Kidney epithelial cell (primary cell): ENCODE results near the gene PDE4B. TPM values are rescaled to one million over a fixed set of nuclear protein-coding genes. Genes with fewer than 3 reads are reported as not detected.

ENCODE experiments used
- DNase-seq: peaks from one replicate; pipeline ENCODE4 v3.0.0-alpha.2; 2010; ENCODE audit warnings: low read depth
- H3K27me3 ChIP-seq: 2 replicates; pipeline ENCODE4 v1.6.0; 2011; ENCODE audit warnings: low read length; ENCODE audit not compliant: control insufficient read depth, insufficient read depth
- H3K36me3 ChIP-seq: 2 replicates; pipeline ENCODE4 v1.5.1; 2011; ENCODE audit warnings: low read length; ENCODE audit not compliant: control insufficient read depth, insufficient read depth
- H3K4me3 ChIP-seq: 2 replicates; pipeline ENCODE4 v1.5.1; 2011; ENCODE audit warnings: low read depth, mild to moderate bottlenecking, control low read depth, low read length
- total RNA-seq: library from RNA; depleted of rRNA; stranded (reverse); fragments of >200 nt; gene quantifications from 2 replicates; pipeline ENCODE4 v1.2.3, GENCODE V29; 2015
- TF ChIP-seq, protein P1 (sequence below): IDR thresholded peaks from 2 replicates; pipeline ENCODE4 v1.5.1; 2011; ENCODE audit warnings: mild to moderate bottlenecking, moderate library complexity, low read length, control low read depth, inconsistent platforms; ENCODE audit not compliant: insufficient read depth, poor library complexity, severe bottlenecking

PDE4B gene
- total RNA-seq, 1 donor from 2014 or later, result 0.33 TPM

DNA sequence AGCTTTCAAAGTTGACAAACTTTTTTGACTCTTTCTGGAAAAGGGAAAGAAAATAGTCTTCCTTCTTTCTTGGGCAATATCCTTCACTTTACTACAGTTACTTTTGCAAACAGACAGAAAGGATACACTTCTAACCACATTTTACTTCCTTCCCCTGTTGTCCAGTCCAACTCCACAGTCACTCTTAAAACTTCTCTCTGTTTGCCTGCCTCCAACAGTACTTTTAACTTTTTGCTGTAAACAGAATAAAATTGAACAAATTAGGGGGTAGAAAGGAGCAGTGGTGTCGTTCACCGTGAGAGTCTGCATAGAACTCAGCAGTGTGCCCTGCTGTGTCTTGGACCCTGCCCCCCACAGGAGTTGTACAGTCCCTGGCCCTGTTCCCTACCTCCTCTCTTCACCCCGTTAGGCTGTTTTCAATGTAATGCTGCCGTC, 580.5 kb downstream of the PDE4B start:
- TF ChIP-seq, protein P1, sequence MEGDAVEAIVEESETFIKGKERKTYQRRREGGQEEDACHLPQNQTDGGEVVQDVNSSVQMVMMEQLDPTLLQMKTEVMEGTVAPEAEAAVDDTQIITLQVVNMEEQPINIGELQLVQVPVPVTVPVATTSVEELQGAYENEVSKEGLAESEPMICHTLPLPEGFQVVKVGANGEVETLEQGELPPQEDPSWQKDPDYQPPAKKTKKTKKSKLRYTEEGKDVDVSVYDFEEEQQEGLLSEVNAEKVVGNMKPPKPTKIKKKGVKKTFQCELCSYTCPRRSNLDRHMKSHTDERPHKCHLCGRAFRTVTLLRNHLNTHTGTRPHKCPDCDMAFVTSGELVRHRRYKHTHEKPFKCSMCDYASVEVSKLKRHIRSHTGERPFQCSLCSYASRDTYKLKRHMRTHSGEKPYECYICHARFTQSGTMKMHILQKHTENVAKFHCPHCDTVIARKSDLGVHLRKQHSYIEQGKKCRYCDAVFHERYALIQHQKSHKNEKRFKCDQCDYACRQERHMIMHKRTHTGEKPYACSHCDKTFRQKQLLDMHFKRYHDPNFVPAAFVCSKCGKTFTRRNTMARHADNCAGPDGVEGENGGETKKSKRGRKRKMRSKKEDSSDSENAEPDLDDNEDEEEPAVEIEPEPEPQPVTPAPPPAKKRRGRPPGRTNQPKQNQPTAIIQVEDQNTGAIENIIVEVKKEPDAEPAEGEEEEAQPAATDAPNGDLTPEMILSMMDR, result no peak
- H3K4me3 ChIP-seq, result no peak overlapping the region

DNA sequence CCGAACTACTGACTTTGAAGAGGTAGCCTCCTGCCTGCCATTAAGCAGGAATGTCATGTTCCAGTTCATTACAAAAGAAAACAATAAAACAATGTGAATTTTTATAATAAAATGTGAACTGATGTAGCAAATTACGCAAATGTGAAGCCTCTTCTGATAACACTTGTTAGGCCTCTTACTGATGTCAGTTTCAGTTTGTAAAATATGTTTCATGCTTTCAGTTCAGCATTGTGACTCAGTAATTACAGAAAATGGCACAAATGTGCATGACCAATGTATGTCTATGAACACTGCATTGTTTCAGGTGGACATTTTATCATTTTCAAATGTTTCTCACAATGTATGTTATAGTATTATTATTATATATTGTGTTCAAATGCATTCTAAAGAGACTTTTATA, 581.5 kb downstream of the PDE4B start:
- TF ChIP-seq, protein P1, result no peak
- Histone ChIP-seq H3K36me3 (no peaks in the 10 kb centered on the region), H3K4me3 (no peak overlapping the region), H3K27me3 (no peaks in the 10 kb centered on the region)
- no peak for DNase-seq

More for the DNA sequence above, 580.5 kb downstream of the PDE4B start:
- no peak for DNase-seq
- Histone ChIP-seq H3K36me3 (no peaks in the 10 kb centered on the region), H3K27me3 (no peaks in the 10 kb centered on the region)

DNA sequence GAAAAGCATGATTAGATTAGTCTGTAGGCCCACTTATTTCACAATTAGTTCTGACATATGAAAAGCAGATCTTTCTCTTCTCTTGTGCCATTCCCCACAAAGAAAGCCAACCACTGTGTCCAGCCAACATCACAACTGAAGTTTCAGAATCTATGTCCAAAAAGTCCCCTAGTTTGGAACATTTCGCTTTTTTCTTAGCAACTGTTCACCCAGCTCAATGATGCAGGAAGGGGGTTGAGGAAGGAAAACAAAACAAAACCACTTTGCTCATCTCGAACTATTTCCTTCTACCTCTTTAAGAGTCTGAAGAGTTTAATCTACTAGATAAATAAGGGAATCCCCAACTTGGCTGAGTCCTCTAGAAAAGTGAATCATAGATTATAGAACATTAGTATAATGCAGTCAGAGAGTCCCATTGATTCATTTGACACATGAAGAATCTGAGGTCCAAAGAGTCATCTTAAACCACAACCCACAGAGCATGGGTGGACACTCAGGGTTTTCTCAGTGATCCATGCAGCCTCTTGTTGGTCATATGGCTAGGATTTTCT, 581.9 kb downstream of the PDE4B start:
- Histone ChIP-seq H3K4me3 (no peak overlapping the region), H3K27me3 (no peaks in the 10 kb centered on the region), H3K36me3 (no peaks in the 10 kb centered on the region)
- TF ChIP-seq, protein P1, result no peak
- peak; percentile 71 for DNase-seq

DNA sequence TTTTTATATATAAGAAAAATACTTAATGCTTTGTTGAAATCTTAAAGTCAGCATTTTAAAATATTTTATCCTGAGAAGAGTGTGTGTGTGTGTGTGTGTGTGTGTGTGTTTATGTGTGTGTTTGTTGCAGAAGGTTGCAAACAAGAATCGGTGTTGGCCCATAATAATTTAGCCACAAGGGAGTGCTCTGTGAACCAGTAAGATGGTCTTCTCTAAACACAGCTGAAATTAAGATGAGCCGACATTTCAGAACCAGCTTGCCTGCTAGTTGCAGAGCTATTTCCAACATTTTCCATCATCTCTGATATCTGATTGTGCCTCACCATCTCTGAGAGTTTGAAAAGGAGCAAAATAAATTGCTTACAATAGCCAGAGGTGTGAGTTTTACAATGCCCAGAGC, 582.4 kb downstream of the PDE4B start:
- Histone ChIP-seq H3K27me3 (no peaks in the 10 kb centered on the region), H3K4me3 (no peak overlapping the region), H3K36me3 (no peaks in the 10 kb centered on the region)
- no peak for DNase-seq
- TF ChIP-seq, protein P1, result no peak

DNA sequence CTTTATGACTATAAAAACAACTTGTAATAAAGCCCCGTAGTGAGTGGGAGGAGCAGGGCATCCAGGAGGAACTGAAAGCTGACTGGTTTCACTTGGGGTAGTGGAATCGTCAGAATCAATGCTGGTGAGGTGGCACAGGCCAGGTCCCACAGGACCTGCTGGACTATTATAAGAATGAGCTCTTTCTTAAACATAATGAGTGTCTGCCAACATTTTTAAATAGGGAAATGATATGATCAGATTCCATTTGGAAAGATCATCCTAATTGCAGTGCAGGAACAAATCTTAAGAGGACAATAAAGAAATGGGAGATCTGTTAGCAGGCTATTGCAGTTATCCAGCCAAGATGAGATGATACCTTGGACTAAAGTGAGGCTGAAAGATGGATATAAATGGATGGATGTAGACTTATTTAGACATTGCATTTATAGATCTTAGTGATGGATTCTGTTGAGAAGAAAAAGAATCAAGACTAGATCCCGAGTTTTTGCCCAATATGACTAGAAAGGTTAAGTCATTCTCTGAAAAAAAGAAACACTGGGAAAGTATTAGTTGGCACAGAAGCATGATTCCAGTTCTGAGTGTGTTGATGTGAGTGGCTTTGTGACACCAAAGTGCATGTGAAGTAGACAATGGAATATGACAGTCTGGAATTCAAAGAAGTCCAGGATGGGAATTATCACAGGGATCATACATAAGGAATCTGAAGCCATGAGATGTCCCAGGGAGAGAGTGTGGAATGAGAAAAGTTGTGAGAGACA, 587.9 kb downstream of the PDE4B start:
- TF ChIP-seq, protein P1, result no peak
- DNase-seq, result no peak
- H3K27me3 ChIP-seq, result no peaks in the 10 kb centered on the region
- no peak overlapping the region for H3K4me3 ChIP-seq
- H3K36me3 ChIP-seq, result no peaks in the 10 kb centered on the region

DNA sequence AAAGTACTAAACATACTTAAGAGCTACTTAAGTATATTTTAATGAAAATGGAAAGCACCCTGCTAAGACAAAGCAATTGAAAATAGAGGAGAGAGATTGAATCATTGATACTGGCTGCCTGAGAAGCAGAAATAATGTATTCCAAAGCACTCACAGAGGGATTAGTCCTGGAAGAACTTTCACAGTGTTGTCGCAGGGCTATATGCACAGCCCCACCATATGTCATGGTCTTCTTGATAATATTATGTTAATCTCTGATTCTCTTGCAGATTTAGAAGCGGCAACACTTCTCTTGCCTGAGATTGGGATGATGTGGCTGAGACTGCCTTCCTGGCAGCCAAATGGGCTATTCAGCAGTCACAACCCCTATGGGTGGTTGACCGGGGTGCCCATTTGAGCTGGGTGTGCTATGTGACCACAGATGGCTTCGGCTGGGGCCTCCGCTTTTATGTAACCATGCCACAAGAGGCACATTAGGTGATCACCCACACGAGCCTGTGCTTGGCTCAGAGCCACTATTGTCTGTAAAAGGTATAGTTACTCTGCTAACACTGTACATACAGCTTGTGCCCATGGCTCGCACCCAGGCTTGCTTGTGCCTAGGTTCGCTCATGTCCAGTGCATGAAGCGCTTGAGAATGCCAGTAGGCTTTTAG, 589.1 kb downstream of the PDE4B start:
- H3K4me3 ChIP-seq, result no peak overlapping the region
- TF ChIP-seq, protein P1, result no peak
- no peak for DNase-seq

More for the DNA sequence above, 589.1 kb downstream of the PDE4B start:
- Histone ChIP-seq H3K36me3 (no peaks in the 10 kb centered on the region), H3K27me3 (no peaks in the 10 kb centered on the region)
